ENCODE results near the gene TSHZ2.

GRCh38 chr20:53138454-53139262 lies 166.5 kb downstream of the TSHZ2 start:
- TF ChIP-seq CTCF (IDR thresholded peaks at IDR 0.05; ENCODE audit: low read depth, low read length): no peak
- no peak for TF ChIP-seq EZH2phosphoT487 (IDR thresholded peaks at IDR 0.05; ENCODE audit: low read depth)
